Mammary epithelial cell (primary cell): Measurements from ENCODE around the gene CPEB3.

Source experiments
- EZH2 ChIP-seq: IDR thresholded peaks from 2 replicates; pipeline ENCODE4 v1.6.1; 2012; ENCODE audit warnings: low read length, inconsistent platforms, borderline replicate concordance
- TF ChIP-seq, protein P1 (sequence below), 2 donors: IDR thresholded peaks in 1 of 2; conservative IDR thresholded peaks in 1 of 2; 2 replicates each; pipeline ENCODE4 v1.5.1; 2011 to 2012; ENCODE audit warnings: inconsistent platforms in 2 of 2, low read length in 2 of 2, mild to moderate bottlenecking in 2 of 2, control low read depth in 1 of 2, low read depth in 1 of 2; ENCODE audit not compliant: insufficient read depth in 1 of 2; ENCODE audit errors: extremely low read depth in 1 of 2

GRCh38 chr10:92131275-92131820 is 159.5 kb downstream of the CPEB3 start:
- TF ChIP-seq, protein P1, sequence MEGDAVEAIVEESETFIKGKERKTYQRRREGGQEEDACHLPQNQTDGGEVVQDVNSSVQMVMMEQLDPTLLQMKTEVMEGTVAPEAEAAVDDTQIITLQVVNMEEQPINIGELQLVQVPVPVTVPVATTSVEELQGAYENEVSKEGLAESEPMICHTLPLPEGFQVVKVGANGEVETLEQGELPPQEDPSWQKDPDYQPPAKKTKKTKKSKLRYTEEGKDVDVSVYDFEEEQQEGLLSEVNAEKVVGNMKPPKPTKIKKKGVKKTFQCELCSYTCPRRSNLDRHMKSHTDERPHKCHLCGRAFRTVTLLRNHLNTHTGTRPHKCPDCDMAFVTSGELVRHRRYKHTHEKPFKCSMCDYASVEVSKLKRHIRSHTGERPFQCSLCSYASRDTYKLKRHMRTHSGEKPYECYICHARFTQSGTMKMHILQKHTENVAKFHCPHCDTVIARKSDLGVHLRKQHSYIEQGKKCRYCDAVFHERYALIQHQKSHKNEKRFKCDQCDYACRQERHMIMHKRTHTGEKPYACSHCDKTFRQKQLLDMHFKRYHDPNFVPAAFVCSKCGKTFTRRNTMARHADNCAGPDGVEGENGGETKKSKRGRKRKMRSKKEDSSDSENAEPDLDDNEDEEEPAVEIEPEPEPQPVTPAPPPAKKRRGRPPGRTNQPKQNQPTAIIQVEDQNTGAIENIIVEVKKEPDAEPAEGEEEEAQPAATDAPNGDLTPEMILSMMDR (conservative IDR thresholded peaks at IDR 0.05 in 1 of 2, IDR thresholded peaks at IDR 0.05 in 1 of 2; ENCODE audit: extremely low read depth in 1 of 2, insufficient read depth in 1 of 2, low read depth in 1 of 2, low read length in 2 of 2), result no peak
- no peak for TF ChIP-seq EZH2
